Omental fat pad (tissue), 4 donors: ENCODE measurements around the gene TMEM214. TPM values are rescaled to one million over a fixed set of nuclear protein-coding genes. Genes with fewer than 3 reads are reported as not detected.
A peak's percentile ranks its signal among the peaks of the same experiment; 100 is the strongest.

ENCODE experiments used
- ATAC-seq: fragments of 150-250 bp; one replicate; pipeline ENCODE4 v1.9.1; 2016; ENCODE audit warnings: mild to moderate bottlenecking, moderate library complexity; ENCODE audit not compliant: low FRiP score
- DNase-seq: peaks from one replicate; pipeline ENCODE4 v3.0.0-alpha.2; 2019; ENCODE audit warnings: low spot score
- total RNA-seq, 4 donors: library from RNA; depleted of rRNA; stranded (reverse); fragments of >200 nt; gene quantifications; one replicate each; pipeline ENCODE4 v1.1.0, GENCODE V29; 2016
- TF ChIP-seq, protein P1 (sequence below), 3 donors: fragments of 450-650 bp; IDR thresholded peaks; one replicate each; pipeline ENCODE4 v1.5.1; 2016 to 2017; ENCODE audit warnings: antibody characterized with exemption in 3 of 3, mild to moderate bottlenecking in 3 of 3, moderate library complexity in 2 of 3

The TMEM214 gene, protein sequence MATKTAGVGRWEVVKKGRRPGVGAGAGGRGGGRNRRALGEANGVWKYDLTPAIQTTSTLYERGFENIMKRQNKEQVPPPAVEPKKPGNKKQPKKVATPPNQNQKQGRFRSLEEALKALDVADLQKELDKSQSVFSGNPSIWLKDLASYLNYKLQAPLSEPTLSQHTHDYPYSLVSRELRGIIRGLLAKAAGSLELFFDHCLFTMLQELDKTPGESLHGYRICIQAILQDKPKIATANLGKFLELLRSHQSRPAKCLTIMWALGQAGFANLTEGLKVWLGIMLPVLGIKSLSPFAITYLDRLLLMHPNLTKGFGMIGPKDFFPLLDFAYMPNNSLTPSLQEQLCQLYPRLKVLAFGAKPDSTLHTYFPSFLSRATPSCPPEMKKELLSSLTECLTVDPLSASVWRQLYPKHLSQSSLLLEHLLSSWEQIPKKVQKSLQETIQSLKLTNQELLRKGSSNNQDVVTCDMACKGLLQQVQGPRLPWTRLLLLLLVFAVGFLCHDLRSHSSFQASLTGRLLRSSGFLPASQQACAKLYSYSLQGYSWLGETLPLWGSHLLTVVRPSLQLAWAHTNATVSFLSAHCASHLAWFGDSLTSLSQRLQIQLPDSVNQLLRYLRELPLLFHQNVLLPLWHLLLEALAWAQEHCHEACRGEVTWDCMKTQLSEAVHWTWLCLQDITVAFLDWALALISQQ
- 10 to 100 TPM; 52.4 to 76.0 (median 64.7) TPM for total RNA-seq

DNA sequence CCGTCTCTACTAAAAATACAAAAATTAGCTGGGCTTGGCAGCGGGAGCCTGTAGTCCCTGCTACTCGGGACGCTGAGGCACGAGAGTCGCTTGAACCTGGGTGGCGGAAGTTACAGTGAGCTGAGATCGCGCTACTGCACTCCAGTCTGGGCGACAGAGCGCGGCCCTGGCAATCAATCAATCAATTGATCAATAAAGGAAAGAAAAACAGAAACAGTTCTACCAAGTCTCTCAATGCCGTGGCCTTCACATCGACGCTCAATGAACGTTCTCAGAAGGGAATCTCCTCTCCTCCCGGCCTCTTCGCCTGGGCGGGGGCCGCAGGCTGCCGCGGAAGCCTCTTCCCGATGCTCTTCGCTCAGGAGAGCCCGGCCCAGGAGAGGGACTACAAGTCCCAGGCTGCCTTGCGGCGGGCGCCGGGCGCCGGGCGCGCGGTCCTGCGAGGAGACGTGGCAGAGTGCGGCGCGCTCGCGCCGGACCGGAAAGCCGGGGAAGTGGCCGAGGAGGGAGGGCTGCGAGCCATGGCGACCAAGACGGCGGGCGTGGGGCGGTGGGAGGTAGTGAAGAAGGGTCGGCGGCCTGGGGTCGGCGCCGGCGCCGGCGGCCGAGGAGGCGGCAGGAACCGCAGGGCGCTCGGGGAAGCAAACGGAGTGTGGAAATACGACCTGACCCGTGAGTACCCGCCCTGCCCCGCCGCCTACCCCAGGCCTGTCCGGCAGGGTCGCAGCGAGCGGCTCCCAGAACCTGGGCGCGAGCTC lies at the start of gene TMEM214:
TSS of gene TMEM214 (plus strand) at position 471 of the 758 bp plus-strand sequence. CDS start at position 522, 51 bp downstream.
- TF ChIP-seq, protein P1, sequence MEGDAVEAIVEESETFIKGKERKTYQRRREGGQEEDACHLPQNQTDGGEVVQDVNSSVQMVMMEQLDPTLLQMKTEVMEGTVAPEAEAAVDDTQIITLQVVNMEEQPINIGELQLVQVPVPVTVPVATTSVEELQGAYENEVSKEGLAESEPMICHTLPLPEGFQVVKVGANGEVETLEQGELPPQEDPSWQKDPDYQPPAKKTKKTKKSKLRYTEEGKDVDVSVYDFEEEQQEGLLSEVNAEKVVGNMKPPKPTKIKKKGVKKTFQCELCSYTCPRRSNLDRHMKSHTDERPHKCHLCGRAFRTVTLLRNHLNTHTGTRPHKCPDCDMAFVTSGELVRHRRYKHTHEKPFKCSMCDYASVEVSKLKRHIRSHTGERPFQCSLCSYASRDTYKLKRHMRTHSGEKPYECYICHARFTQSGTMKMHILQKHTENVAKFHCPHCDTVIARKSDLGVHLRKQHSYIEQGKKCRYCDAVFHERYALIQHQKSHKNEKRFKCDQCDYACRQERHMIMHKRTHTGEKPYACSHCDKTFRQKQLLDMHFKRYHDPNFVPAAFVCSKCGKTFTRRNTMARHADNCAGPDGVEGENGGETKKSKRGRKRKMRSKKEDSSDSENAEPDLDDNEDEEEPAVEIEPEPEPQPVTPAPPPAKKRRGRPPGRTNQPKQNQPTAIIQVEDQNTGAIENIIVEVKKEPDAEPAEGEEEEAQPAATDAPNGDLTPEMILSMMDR (IDR thresholded peaks at IDR 0.05) = no peak
- peak; percentile 96 for ATAC-seq
- peak; percentile 49 for DNase-seq

DNA sequence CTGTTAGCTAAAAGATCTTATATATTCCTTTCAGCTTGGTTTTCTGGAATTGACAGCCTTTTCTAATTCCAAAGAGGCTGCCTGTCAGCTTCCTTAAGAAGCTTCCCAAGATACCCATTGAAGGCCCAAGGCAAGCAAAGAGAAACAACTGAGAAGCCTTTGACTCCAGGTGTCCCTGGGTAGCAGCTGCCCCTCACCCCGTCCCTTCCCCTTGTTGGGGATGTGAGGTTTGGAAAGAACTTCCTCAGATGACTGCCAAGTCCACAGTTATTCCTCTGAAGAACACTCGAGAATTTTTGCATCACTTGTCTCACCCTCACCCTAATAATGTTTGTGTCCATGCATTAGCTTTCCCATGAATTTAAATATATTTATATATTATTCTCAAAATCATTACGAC lies 49.0 kb upstream of the TMEM214 start:
- DNase-seq = no peak
- TF ChIP-seq, protein P1 (IDR thresholded peaks at IDR 0.05) = no peak
- ATAC-seq = no peak

DNA sequence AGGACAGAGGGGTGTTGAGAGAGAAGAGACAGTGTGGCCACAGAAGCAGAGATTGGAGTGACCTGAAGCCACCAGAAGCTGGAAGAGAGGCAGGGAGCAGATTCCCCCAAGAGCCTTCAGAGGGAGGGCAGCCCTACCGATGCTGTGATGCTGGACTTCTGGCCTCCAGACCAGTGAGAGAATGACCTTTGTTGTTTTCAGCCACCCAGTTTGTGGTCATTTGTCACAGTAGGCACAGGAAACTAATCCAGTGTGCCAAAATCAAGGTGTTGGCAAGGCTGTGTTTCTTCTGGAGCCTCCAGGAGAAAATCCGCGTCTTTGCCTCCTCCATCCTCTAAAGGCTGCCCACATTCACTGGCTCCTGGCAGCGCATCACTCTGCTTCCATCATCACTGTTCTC lies 47.0 kb upstream of the TMEM214 start:
- TF ChIP-seq, protein P1 (IDR thresholded peaks at IDR 0.05) = no peak
- DNase-seq (no peak), ATAC-seq (no peak)

DNA sequence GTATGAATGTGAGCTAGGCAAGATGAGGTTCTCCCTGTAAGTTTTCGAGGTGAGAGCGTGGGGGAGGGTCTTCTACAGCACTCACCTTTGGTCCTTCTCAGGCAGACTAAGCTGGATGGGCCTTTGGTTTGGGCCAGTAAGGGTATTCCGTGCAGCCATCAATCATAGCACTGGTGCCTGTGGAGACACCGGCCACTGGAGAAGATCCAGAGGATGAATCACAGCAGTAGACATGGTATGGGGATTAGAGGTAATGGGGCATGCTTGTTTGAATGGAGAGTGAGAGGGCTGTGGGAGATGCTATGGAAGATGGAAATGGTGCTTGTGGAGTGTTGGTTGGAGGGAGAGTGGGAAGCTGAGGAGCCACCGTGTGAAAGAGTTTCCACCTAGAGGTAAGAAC lies 46.2 kb upstream of the TMEM214 start:
- DNase-seq = no peak
- TF ChIP-seq, protein P1 (IDR thresholded peaks at IDR 0.05) = no peak
- no peak for ATAC-seq

DNA sequence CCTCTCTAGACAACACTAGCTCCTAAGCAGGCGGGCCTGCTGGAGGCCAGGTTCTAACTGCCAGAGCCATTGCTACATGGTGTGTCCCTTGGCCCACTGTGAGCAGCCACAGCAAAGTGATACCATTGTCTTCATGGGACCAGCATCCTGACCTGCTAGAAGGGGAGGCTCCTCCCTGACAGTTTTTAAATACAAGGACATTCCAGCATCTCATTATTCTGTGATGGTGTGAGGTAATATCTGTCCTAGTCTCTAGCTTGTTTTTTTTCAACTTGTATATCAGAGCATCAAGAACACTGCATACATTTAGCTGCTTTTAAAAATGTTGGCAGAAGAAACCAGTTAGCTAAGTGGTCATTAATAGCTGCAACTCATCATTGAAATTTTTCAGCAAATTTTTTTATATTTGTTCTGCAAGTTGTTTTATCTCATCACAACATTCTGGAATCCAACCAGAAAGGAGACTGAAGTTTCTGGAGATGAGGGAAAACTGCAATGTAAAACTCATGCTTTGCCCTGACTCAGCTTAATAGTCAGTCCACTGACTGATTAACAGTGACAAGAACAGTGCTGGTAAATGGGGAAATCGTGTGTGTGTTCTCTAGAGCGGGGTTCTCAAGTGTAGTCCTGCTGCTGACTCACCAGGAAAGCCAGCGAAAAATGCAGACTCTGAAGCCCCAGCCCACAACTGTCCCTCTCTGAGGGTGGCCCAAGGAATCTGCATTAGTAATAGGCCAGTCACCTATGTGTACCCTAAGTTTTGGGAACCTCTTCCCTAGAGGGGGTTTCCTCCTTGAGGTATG lies 44.5 kb upstream of the TMEM214 start:
- DNase-seq (no peak), ATAC-seq (peak; percentile 66)
- TF ChIP-seq, protein P1 (IDR thresholded peaks at IDR 0.05) = no peak

DNA sequence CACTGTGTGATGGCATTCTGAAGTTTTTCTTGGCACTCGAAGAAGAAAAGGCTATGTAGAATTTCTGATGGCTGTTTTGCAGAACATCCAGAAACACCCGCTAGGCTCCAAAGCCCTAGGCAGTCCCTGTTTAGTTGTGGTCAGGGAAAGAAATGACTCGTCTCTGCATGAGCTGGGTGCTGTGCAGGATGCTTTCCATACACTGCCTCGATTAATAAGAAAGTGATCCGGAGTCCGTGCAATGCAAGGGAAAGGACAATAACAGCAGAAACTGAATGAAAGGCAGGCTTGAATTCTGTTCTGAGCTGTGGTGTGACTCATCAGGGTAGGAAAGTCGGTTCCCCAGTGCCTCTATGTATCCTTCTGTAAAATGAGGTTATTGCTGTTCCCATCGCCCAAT lies 43.6 kb upstream of the TMEM214 start:
- TF ChIP-seq, protein P1 (IDR thresholded peaks at IDR 0.05) = no peak
- DNase-seq (no peak), ATAC-seq (no peak)
